GOT3 (cell line): ENCODE results near the gene TUG1.

Source experiments
- DNase-seq: peaks from one replicate; lab custom pipeline; 2025; ENCODE audit warnings: mixed read lengths; lab: John Stamatoyannopoulos, UW

TUG1 gene

GRCh38 chr22:30968924-30969531 is at the start of gene TUG1:
TUG1 (plus strand) TSS chr22:30969265.
- DNase-seq, result peak; percentile 81

DNA sequence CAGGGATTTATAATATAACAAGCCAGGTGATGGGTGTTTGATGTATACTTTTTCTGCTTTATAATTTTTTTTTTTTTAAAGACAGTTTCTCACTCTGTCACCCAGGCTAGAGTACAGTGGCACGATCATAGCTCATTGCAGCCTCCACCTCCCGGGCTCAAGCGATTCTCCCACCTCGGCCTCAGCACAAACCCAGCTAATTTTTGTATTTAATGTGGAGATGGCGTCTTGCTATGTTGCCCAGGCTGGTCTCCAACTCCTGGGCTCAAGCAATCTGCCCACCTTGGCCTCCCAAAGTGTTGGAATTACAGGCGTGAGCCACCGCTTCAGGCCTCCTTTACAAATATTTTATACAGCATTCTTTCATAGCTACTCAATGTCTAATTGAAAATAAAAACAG is 49.1 kb upstream of the TUG1 start:
- no peak for DNase-seq

DNA sequence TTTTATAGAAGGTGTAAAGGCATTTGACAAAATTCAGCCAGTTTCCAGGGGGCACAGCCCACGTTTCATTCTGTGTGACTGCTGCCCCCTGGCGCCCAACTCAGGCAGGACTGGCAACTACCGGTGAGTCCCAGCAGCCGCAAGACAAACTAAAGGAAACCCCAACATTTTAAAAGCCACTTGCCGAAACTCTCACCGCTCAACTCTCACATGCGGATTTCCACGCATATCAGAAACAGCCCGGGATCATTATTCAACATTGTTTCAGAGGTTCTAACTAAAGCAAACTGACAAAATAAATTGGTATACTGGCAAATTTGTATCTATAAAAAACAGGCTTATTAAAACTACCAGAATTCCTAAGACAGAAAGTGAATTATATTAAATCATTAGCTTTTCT is 48.7 kb upstream of the TUG1 start:
- no peak for DNase-seq

DNA sequence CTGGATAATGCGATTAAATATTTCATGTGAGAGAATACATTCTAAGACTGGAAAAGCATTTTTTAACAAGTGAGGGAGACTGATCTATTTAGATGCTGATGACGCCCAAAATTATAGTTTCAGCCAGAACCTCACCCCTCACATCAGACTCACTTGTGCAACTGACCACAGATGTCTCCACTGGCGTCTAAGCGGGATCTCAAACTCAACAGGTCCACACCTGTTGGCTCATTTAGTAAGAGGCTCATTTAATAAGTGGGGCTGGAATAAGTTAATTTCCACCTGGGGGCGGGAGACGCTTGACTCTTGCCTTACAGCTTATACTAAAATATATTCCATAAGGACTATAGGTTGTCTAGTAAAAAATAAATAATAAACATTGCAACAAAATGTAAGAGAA is 48.0 kb upstream of the TUG1 start:
- DNase-seq, result no peak

DNA sequence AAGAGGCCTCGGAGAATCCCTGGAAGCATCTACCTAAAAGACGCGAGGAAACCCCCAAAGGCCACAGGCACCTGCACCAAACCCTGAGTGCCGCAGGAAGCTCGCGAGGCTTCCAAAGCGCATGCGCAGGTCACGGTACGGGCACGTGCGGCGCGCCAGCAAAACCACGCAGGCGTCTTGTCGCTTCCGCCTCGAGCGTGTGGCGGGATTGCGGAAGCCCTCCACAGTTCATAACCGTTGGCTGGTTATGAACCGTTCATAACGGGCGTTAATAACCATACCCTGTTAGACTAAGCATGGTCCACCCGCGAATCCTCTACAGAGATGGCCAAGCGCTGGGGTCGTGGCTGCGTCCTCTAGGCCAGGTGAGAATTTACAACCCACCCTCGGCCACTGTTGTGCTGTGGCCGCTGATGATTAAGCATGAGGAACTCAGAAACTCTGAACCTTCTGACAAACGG is 46.9 kb upstream of the TUG1 start:
- DNase-seq, result no peak

GRCh38 chr22:30923168-30923900 is 45.7 kb upstream of the TUG1 start:
- no peak for DNase-seq

DNA sequence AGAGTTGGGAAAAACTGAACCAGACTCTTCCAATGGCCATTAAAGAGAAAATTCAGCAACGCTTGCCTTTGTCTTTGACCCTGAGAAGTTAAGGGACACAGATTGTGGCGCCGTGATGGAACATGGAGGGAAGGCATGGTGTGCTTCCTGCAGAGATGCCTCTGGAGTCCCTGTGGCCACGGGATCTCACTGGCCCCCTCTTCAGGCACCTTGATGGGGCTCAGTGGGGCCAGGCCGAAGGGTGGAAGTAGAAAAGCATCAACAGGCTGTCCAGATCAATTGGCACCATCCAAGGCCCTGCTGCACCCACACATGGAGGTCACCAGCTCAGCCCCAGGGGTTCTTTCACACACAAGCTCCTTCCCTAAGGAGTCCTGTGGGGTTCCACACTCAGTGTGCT is 43.4 kb upstream of the TUG1 start:
- DNase-seq, result no peak

DNA sequence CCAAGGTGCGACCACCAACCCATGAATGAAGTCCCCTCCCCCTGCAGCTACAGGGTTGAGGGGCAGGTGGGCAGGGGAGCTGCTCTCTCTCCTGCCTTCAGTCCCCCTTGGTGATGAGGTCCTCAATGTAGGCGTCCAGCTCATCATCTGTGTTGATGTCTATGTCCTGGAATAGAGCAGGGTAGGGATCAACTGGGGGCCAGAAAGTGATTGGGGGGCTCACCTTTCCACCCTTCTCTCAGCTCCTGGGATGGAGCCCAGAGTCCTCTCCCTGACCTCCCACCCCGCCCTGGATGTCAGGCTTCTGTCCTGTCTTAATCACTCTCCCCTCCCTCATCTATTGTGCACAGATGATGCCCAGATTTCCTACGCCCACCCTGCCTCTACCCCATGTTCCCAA is 42.4 kb upstream of the TUG1 start:
- DNase-seq, result no peak

- DNase-seq, result no peak
These were observed 41.3 kb upstream of the TUG1 start for GRCh38 chr22:30927806-30928205.

GRCh38 chr22:30928401-30928800 is 40.7 kb upstream of the TUG1 start:
- no peak for DNase-seq

DNA sequence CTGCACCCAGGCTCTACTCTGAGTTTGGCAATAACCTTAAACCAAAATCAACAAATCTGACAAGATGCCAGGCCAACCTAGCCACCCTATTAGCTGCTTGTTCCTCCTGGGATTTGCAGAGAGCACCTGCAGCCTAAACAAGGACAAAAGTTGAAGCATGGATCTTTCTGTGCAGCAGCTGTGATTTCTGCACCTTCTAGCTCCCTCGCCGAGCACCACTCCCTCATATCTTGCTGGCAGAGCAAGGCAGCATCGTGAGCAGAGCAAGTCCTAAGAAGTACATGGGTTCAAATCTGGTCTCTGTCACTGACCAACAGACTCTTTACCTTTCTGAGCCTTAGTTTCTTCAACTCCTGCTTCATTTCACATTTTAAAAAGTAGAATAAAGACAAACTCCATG is 38.8 kb upstream of the TUG1 start:
- no peak for DNase-seq

- DNase-seq, result no peak
These were observed 37.3 kb upstream of the TUG1 start for GRCh38 chr22:30931541-30932300.

- DNase-seq, result no peak
These were observed 36.4 kb upstream of the TUG1 start for GRCh38 chr22:30932661-30933060.

GRCh38 chr22:30933457-30933856 is 35.6 kb upstream of the TUG1 start:
- DNase-seq, result no peak

DNA sequence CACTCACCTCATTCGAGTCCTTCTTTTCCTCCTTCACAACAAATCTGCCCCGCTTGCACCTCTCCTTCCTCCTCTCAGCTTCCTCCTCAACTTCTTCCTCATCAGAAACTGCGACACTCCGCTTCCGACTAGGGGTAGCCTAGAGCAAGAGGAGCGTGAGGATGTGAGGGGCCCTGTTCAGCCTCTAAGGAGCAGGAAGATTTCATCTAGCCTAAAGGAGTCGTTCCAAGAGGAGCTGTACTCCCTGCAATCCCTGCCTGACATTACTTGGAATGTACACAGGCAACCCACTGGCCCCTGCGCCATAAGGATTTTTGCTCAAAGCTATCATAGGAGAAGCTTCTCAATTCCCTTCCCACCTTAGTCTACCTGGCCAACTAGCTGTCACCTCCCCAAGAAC is 35.0 kb upstream of the TUG1 start:
- DNase-seq, result no peak

DNA sequence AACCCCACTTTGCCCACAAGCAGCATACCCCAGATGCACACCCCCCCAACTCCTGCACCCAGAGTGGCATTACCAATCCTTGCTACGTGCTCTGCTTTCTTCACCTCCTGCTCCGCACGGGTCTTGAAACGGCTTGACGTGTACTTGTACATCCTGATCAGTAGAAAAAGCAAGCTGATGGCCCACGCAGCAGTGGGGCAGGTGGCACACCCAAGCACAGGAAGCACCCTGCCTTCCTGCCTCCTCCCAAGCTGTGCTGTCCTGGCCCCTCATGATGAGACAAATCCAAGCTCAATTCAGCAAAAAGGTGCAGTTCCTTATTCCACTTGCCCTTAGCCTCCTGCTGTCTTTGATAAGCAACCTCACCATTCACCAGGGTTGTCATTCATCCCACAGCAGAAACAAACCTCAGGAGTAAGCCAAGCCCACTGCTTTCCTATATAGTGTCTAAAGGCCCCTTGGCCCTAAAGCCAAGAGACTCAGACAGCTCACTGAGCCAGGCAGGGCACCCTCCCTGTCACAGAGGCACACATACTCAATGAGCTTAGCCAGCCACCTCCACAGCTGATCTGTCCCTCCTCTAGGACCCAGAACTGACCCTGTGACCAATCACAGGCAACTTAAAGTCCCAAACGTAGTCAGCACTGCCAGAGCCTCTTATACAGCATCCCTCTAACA is 28.2 kb upstream of the TUG1 start:
- no peak for DNase-seq

GRCh38 chr22:30941363-30941740 is 27.7 kb upstream of the TUG1 start:
- DNase-seq, result no peak

GRCh38 chr22:30943368-30943767 is 25.7 kb upstream of the TUG1 start:
- no peak for DNase-seq

GRCh38 chr22:30944986-30945385 is 24.1 kb upstream of the TUG1 start:
- no peak for DNase-seq

GRCh38 chr22:30945653-30946052 is 23.4 kb upstream of the TUG1 start:
- no peak for DNase-seq

DNA sequence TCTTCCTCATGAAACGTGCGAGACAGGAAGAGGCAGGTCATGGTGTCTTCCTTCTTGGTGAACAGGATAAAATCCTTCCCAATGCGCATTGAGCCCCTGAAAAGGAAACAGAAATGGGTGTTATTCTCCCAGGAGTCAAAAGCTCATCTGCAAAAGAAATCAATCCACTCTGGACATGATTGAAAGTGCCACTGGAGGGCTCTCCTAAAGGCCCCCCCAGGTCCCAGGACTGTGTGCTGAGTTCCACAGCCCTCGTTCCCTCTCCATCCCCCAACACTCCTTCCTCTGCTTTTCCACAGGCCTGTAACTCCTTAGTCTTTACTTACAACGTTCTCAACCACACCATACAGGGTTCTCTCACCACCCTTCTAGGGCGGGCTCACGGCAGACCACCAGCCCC is 22.7 kb upstream of the TUG1 start:
- DNase-seq, result no peak

DNA sequence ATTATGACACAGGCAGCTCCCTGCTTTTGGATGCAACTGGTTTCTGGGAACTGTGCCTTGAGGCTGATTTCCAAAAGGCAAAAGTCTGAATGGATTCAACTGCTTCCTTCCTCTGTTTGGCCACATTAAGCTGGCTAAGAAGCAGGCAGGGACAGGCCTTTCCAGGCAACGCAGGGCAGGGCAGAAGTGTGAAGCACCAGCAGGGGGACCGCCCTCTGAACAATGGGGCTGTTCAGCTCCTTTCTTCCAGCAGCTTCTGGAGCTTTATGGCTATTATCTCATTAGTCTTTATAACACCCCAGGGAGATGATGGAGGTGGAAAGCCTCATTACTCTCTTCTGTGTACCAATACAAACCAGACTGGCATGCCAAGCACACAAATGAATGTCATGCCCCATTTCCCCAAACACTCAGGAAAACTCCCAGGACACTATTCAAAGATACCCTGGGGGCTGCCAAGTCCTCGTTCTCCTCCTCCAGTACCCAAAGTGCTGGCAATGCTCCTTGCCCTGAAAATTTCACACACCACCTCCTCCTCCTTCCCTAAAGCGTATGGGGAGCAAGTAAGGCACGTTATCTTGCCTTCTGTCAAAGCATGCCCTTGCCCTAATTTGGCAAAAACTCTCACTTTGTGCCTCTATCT is 21.8 kb upstream of the TUG1 start:
- DNase-seq, result no peak
